HepG2 (cell line): ENCODE data around the gene KCNAB1. TPM values are rescaled to one million over a fixed set of nuclear protein-coding genes. Genes with fewer than 3 reads are reported as not detected.

Experiments
- ATAC-seq: fragments of 200-7000 bp; cut with Tn5 transposase; 3 replicates; pipeline ENCODE4 v1.9.1; 2020; ENCODE audit warnings: mild to moderate bottlenecking, moderate library complexity
- BruUV-seq: library from RNA; stranded (reverse); fragments of 400-500 nt; replicated peaks from 2 replicates; lab custom pipeline; 2021; lab: Mats Ljungman, UMichigan
- CTCF ChIA-PET: fragments of 300-600 bp; formaldehyde crosslinking; extraction: SDS; loops from one replicate; lab custom pipeline; 2021; ENCODE audit warnings: low total read pairs, inconsistent platforms, low intra/inter-chr PET ratio; lab: Yijun Ruan, JAX
- POLR2A ChIA-PET: fragments of 350-600 bp; sonication (Branson Sonifier 250); formaldehyde crosslinking; loops from one replicate; lab custom pipeline; 2020; ENCODE audit warnings: antibody characterized with exemption, inconsistent platforms; lab: Yijun Ruan, JAX
- DNase-seq: peaks from one replicate; pipeline ENCODE4 v3.0.0-alpha.2; 2015; ENCODE audit warnings: low spot score
- FAIRE-seq: peaks from 3 replicates; lab custom pipeline; 2011; peaks lifted over from hg19 to GRCh38; lab: Jason Lieb, UNC
- H2AFZ ChIP-seq: one replicate; pipeline ENCODE4 v1.6.1; 2011; ENCODE audit warnings: low read length, inconsistent platforms
- H3K27ac ChIP-seq: fragments of 300-600 bp; 3 replicates; pipeline ENCODE4 v1.8.0; 2011; ENCODE audit warnings: mixed run types, mild to moderate bottlenecking, mixed read lengths, low read length, inconsistent platforms; ENCODE audit not compliant: insufficient read depth; ENCODE audit errors: extremely low read length
- H3K27me3 ChIP-seq, 2 experiments: fragments of 200-600 bp in 1 of 2; 2 replicates in 1 of 2; 3 replicates in 1 of 2; pipeline versions ENCODE4 v1.6.0 to v1.8.0; 2011; ENCODE audit warnings: low read length in 2 of 2, mild to moderate bottlenecking in 2 of 2, moderate library complexity in 2 of 2, inconsistent platforms in 1 of 2; ENCODE audit not compliant: insufficient read depth in 2 of 2, control insufficient read depth in 1 of 2
- H3K36me3 ChIP-seq, 2 experiments: fragments of 200-600 bp in 1 of 2; replicated peaks in 1 of 2; 2 replicates in 1 of 2; 3 replicates in 1 of 2; pipeline versions ENCODE4 v1.5.1 to v1.8.0; 2011; ENCODE audit warnings: low read length in 2 of 2, inconsistent platforms in 1 of 2; ENCODE audit not compliant: insufficient read depth in 2 of 2, control insufficient read depth in 1 of 2
- H3K4me1 ChIP-seq: 2 replicates; pipeline ENCODE4 v1.5.1; 2012; ENCODE audit warnings: low read length, inconsistent platforms; ENCODE audit not compliant: insufficient read depth
- H3K4me2 ChIP-seq: 2 replicates; pipeline ENCODE4 v1.6.0; 2011; ENCODE audit warnings: low read depth, low read length, inconsistent platforms
- H3K4me3 ChIP-seq, 3 experiments: fragments of 200-600 bp in 1 of 3; sonication (generic), shearing (Covaris generic) in 1 of 3; replicated peaks in 1 of 3; 2 replicates each; pipeline ENCODE4 v1.5.1; 2011 to 2016; ENCODE audit warnings: low read length in 3 of 3, inconsistent platforms in 2 of 3, low read depth in 2 of 3, mild to moderate bottlenecking in 2 of 3, control low read depth in 1 of 3, mixed read lengths in 1 of 3; ENCODE audit not compliant: insufficient read depth in 1 of 3
- H3K79me2 ChIP-seq: one replicate; pipeline ENCODE4 v1.6.1; 2011; ENCODE audit warnings: low read length, inconsistent platforms; ENCODE audit not compliant: insufficient read depth
- H3K9ac ChIP-seq: 2 replicates; pipeline ENCODE4 v1.6.0; 2011; ENCODE audit warnings: mild to moderate bottlenecking, low read depth, low read length, inconsistent platforms; ENCODE audit not compliant: insufficient read depth
- H3K9me3 ChIP-seq: 2 replicates; pipeline ENCODE4 v1.5.1; 2012; ENCODE audit warnings: mild to moderate bottlenecking, low read length
- H4K20me1 ChIP-seq: 2 replicates; pipeline ENCODE4 v1.6.0; 2011; ENCODE audit warnings: inconsistent platforms, mild to moderate bottlenecking, low read length, moderate library complexity; ENCODE audit not compliant: insufficient read depth
- ATF7 ChIP-seq, 2 experiments: fragments of 450-650 bp in 1 of 2; sonication (generic) in 1 of 2; formaldehyde crosslinking in 1 of 2; IDR thresholded peaks; 2 replicates each; pipeline versions ENCODE4 v1.4.0 to v1.6.1; 2016 to 2020; ENCODE audit warnings: antibody characterized with exemption in 1 of 2, mild to moderate bottlenecking in 1 of 2, missing genetic modification reagents in 1 of 2
- CEBPZ ChIP-seq: IDR thresholded peaks from 2 replicates; pipeline ENCODE4 v1.6.1; 2012; ENCODE audit warnings: low read length, improper control_type of control experiment
- HHEX ChIP-seq: IDR thresholded peaks from 2 replicates; pipeline ENCODE4 v1.6.1; 2016; ENCODE audit warnings: control low read depth
- HNRNPLL ChIP-seq: fragments of 200-400 bp; formaldehyde crosslinking; IDR thresholded peaks from 2 replicates; pipeline ENCODE4 v1.6.1; 2017; ENCODE audit warnings: mild to moderate bottlenecking, low read depth, low read length; ENCODE audit not compliant: poor library complexity, severe bottlenecking
- JUND ChIP-seq: sonication (generic); formaldehyde crosslinking; IDR thresholded peaks from 2 replicates; pipeline ENCODE4 v1.8.0; 2022; ENCODE audit warnings: mild to moderate bottlenecking, missing genetic modification reagents
- SMC3 ChIP-seq: IDR thresholded peaks from 2 replicates; pipeline ENCODE4 v1.6.1; 2011; ENCODE audit warnings: low read length, improper control_type of control experiment
- SNAPC2 ChIP-seq: sonication (generic); formaldehyde crosslinking; IDR thresholded peaks from 2 replicates; pipeline ENCODE4 v1.8.1; 2022; ENCODE audit warnings: mild to moderate bottlenecking, missing genetic modification reagents
- ZNF224 ChIP-seq: sonication (generic); formaldehyde crosslinking; IDR thresholded peaks from 2 replicates; pipeline ENCODE4 v1.5.0; 2020; ENCODE audit warnings: mild to moderate bottlenecking, missing genetic modification reagents
- WGBS: methylation state at CpG from one replicate; pipeline ENCODE4 v1.1.6; 2017; ENCODE audit warnings: low lambda C conversion rate; 5-methylcytosine and 5-hydroxymethylcytosine counted together
- in situ Hi-C: cut with HindIII; loops from 2 replicates; pipeline ENCODE4 v1.10.0; 2017; ENCODE audit warnings: low pct_unique_long_range_greater_than_20kb; ENCODE audit not compliant: extremely low pct_ligation_motif_present
- intact Hi-C: fragments of 100-400 bp; cut with micrococcal nuclease; formaldehyde crosslinking; loops from one replicate; pipeline ENCODE4 v1.10.0; 2022; ENCODE audit not compliant: unreplicated experiment
- polyA plus RNA-seq, 8 experiments: library from polyadenylated mRNA; depleted of rRNA in 3 of 8; stranded (reverse) in 7 of 8; unstranded in 1 of 8; fragments of >200 nt; fragmentation: Illumina TruSeq in 4 of 8; extraction: Trizol in 4 of 8; gene quantifications; 2 replicates each; pipeline versions ENCODE4 v1.2.1 to v1.2.3, GENCODE V29; 2011 to 2016; ENCODE audit warnings: low read depth in 4 of 8, missing spikeins in 1 of 8, mixed read lengths in 1 of 8; ENCODE audit not compliant: insufficient read depth in 1 of 8
- total RNA-seq, 5 experiments: library from RNA; depleted of rRNA; stranded (reverse); fragments of >200 nt; fragmentation: Illumina TruSeq; extraction: Trizol; gene quantifications; 2 replicates each; pipeline ENCODE4 v1.2.3, GENCODE V29; 2016; ENCODE audit warnings: low read depth in 1 of 5
- TF ChIP-seq, protein P1 (sequence below): sonication (generic); formaldehyde crosslinking; conservative IDR thresholded peaks from 2 replicates; pipeline ENCODE4 v1.5.0; 2020; ENCODE audit warnings: missing genetic modification reagents

KCNAB1 gene
- total and polyA plus RNA-seq, 2 of the 13 experiments (the other 11 are each of a cell fraction or from before 2014, with no cell fraction given): not detected

GRCh38 chr3:156507285-156507684 lies 386.9 kb downstream of the KCNAB1 start:
- Histone ChIP-seq H3K79me2 (no peaks in the 10 kb centered on the region), H3K4me3 (no peak overlapping the region), H3K9ac (no peak overlapping the region), H3K9me3 (no peaks in the 10 kb centered on the region), H3K36me3 (no peaks in the 10 kb centered on the region)
- CTCF ChIA-PET: no interaction called here
- POLR2A ChIA-PET: no interaction called here
- ATAC-seq (no peak), DNase-seq (no peak)
- in situ Hi-C loops: loop anchor here (25.0 kb wide), 1 partner anchor 345 kb away; no protein-coding TSS in a partner anchor
- intact Hi-C loops: loop anchor here (5.0 kb wide), 1 partner anchor 125 kb away; no protein-coding TSS in a partner anchor
- TF ChIP-seq JUND: no peak
- peak; percentile 75 for TF ChIP-seq ATF7 (IDR thresholded peaks at IDR 0.05)
- TF ChIP-seq ATF7 (CRISPR knock-in tag; IDR thresholded peaks at IDR 0.05): no peak
- TF ChIP-seq ZNF224: no peak
- TF ChIP-seq, all 625 proteins: peak for 1
- Histone ChIP-seq H3K4me2 (no peak overlapping the region), H3K27me3 (no peaks in the 10 kb centered on the region), H3K4me1 (no peaks in the 10 kb centered on the region), H3K27ac (no peak overlapping the region), H2AFZ (no peak overlapping the region), H4K20me1 (no peaks in the 10 kb centered on the region)
- no peak for FAIRE-seq
- BruUV-seq: no TSS peak

- ChIA-PET CTCF (interaction anchor here (1.6 kb wide), 1 partner anchor 358 kb away, joined by 15 read pairs; no protein-coding TSS in a partner anchor), POLR2A (no interaction called here)
- H4K20me1 ChIP-seq: no peaks in the 10 kb centered on the region
- H3K4me3 ChIP-seq: no peak overlapping the region
- in situ Hi-C loops (loop anchor here (25.0 kb wide), 1 partner anchor 347 kb away; no protein-coding TSS in a partner anchor), intact Hi-C loops (loop anchor here (1.0 to 5.0 kb wide), 3 partner anchors 25 to 359 kb away; no protein-coding TSS in a partner anchor)
- WGBS: 13% methylated on average over 5 of the region's 5 CpGs
- H3K79me2 ChIP-seq: no peaks in the 10 kb centered on the region
- H3K4me2 ChIP-seq: no peak overlapping the region
- H3K36me3 ChIP-seq: no peaks in the 10 kb centered on the region
- no peaks in the 10 kb centered on the region for H3K9me3 ChIP-seq
- H2AFZ ChIP-seq: no peak overlapping the region
- no TSS peak for BruUV-seq
- ATAC-seq (peak; percentile 71), DNase-seq (peak; percentile 18), FAIRE-seq (peak; percentile 60)
- H3K27me3 ChIP-seq: no peaks in the 10 kb centered on the region
- H3K27ac ChIP-seq: no peak overlapping the region
- H3K9ac ChIP-seq: no peak overlapping the region
- H3K4me1 ChIP-seq: peaks cover 11% of the 10 kb centered on the region
- peak; percentile 34; the same call in 1 of the 2 replicates for TF ChIP-seq SMC3
- no peak for TF ChIP-seq CEBPZ
- no peak for TF ChIP-seq SNAPC2 (CRISPR knock-in tag)
- TF ChIP-seq, protein P1, sequence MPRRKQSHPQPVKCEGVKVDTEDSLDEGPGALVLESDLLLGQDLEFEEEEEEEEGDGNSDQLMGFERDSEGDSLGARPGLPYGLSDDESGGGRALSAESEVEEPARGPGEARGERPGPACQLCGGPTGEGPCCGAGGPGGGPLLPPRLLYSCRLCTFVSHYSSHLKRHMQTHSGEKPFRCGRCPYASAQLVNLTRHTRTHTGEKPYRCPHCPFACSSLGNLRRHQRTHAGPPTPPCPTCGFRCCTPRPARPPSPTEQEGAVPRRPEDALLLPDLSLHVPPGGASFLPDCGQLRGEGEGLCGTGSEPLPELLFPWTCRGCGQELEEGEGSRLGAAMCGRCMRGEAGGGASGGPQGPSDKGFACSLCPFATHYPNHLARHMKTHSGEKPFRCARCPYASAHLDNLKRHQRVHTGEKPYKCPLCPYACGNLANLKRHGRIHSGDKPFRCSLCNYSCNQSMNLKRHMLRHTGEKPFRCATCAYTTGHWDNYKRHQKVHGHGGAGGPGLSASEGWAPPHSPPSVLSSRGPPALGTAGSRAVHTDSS (CRISPR knock-in tag): no peak
- TF ChIP-seq HNRNPLL: no peak
- TF ChIP-seq HHEX: no peak
These were observed 389.1 kb downstream of the KCNAB1 start for GRCh38 chr3:156509189-156510174.
